HepG2 (cell line): Measurements from ENCODE around the gene CCNYL1. TPM values are rescaled to one million over a fixed set of nuclear protein-coding genes. Genes with fewer than 3 reads are reported as not detected.

Experiments
- CHCHD3 ChIP-seq: sonication (generic); formaldehyde crosslinking; IDR thresholded peaks from 2 replicates; pipeline ENCODE4 v1.8.0; 2022; ENCODE audit warnings: mild to moderate bottlenecking, missing genetic modification reagents, moderate library complexity
- CHD2 ChIP-seq: IDR thresholded peaks from 2 replicates; pipeline ENCODE4 v1.6.1; 2011; ENCODE audit warnings: low read depth, low read length, improper control_type of control experiment
- DMAP1 ChIP-seq: IDR thresholded peaks from 2 replicates; pipeline ENCODE4 v1.6.1; 2016
- EZH2 ChIP-seq: conservative IDR thresholded peaks from 2 replicates; pipeline ENCODE4 v1.6.1; 2012; ENCODE audit warnings: mild to moderate bottlenecking, low read depth, low read length, moderate library complexity
- FOXP4 ChIP-seq: sonication (generic); formaldehyde crosslinking; IDR thresholded peaks from 2 replicates; pipeline ENCODE4 v1.4.0; 2020; ENCODE audit warnings: missing genetic modification reagents
- HMGA1 ChIP-seq: sonication (generic); formaldehyde crosslinking; conservative IDR thresholded peaks from 2 replicates; pipeline ENCODE4 v1.4.0; 2020; ENCODE audit warnings: missing genetic modification reagents
- KDM3A ChIP-seq: IDR thresholded peaks from 2 replicates; pipeline ENCODE4 v1.6.1; 2018; ENCODE audit warnings: low read depth, missing compliant biosample characterization
- KDM6A ChIP-seq: IDR thresholded peaks from 2 replicates; pipeline ENCODE4 v1.6.1; 2016; ENCODE audit warnings: low read depth
- MXD4 ChIP-seq: IDR thresholded peaks from 2 replicates; pipeline ENCODE4 v1.6.1; 2016; ENCODE audit warnings: mild to moderate bottlenecking, missing biosample characterization, missing genetic modification reagents
- NFYB ChIP-seq: sonication (generic); formaldehyde crosslinking; IDR thresholded peaks from 2 replicates; pipeline ENCODE4 v1.4.0; 2020; ENCODE audit warnings: missing genetic modification reagents
- NR2F6 ChIP-seq, 2 experiments: IDR thresholded peaks; 2 replicates each; pipeline ENCODE4 v1.6.1; 2016; ENCODE audit warnings: antibody characterized with exemption in 1 of 2, mild to moderate bottlenecking in 1 of 2
- PHF20 ChIP-seq: sonication (generic); formaldehyde crosslinking; IDR thresholded peaks from 2 replicates; pipeline ENCODE4 v1.5.0; 2020; ENCODE audit warnings: mild to moderate bottlenecking, missing genetic modification reagents
- SMAD3 ChIP-seq: sonication (generic); formaldehyde crosslinking; IDR thresholded peaks from 2 replicates; pipeline ENCODE4 v1.4.0; 2020; ENCODE audit warnings: missing genetic modification reagents
- SOX13 ChIP-seq, 3 experiments: fragments of 450-650 bp in 1 of 3; sonication (generic) in 1 of 3; formaldehyde crosslinking in 1 of 3; IDR thresholded peaks in 2 of 3; conservative IDR thresholded peaks in 1 of 3; 2 replicates each; pipeline versions ENCODE4 v1.5.0 to v1.6.1; 2016 to 2020; ENCODE audit warnings: antibody characterized with exemption in 1 of 3, mild to moderate bottlenecking in 1 of 3, missing compliant biosample characterization in 1 of 3, missing genetic modification reagents in 1 of 3, moderate library complexity in 1 of 3
- ZC3H4 ChIP-seq: sonication (generic); formaldehyde crosslinking; IDR thresholded peaks from 2 replicates; pipeline ENCODE4 v1.4.0; 2020; ENCODE audit warnings: missing genetic modification reagents, borderline replicate concordance
- ZNF138 ChIP-seq: sonication (generic); formaldehyde crosslinking; IDR thresholded peaks from 2 replicates; pipeline ENCODE4 v1.5.0; 2020; ENCODE audit warnings: mild to moderate bottlenecking, low read depth, missing genetic modification reagents
- ZNF34 ChIP-seq: sonication (generic); formaldehyde crosslinking; IDR thresholded peaks from 2 replicates; pipeline ENCODE4 v1.4.0; 2020; ENCODE audit warnings: mild to moderate bottlenecking, missing genetic modification reagents, borderline replicate concordance
- ZNF362 ChIP-seq: sonication (generic); formaldehyde crosslinking; IDR thresholded peaks from 2 replicates; pipeline ENCODE4 v1.4.0; 2020; ENCODE audit warnings: missing genetic modification reagents, mild to moderate bottlenecking, borderline replicate concordance
- ZNF564 ChIP-seq: sonication (generic); formaldehyde crosslinking; IDR thresholded peaks from 2 replicates; pipeline ENCODE4 v1.8.1; 2023; ENCODE audit warnings: mild to moderate bottlenecking, missing genetic modification reagents
- ZNF580 ChIP-seq: IDR thresholded peaks from 2 replicates; pipeline ENCODE4 v1.6.1; 2016; ENCODE audit warnings: low read depth, borderline replicate concordance
- ZNF766 ChIP-seq: sonication (generic); formaldehyde crosslinking; IDR thresholded peaks from 2 replicates; pipeline ENCODE4 v1.5.0; 2020; ENCODE audit warnings: missing genetic modification reagents, borderline replicate concordance
- ZNF780A ChIP-seq: sonication (generic); formaldehyde crosslinking; IDR thresholded peaks from 2 replicates; pipeline ENCODE4 v1.8.0; 2022; ENCODE audit warnings: mild to moderate bottlenecking, missing genetic modification reagents, moderate library complexity
- ZNF879 ChIP-seq: sonication (generic); formaldehyde crosslinking; IDR thresholded peaks from 2 replicates; pipeline ENCODE4 v1.8.1; 2023; ENCODE audit warnings: missing genetic modification reagents
- polyA plus RNA-seq, 8 experiments: library from polyadenylated mRNA; depleted of rRNA in 3 of 8; stranded (reverse) in 7 of 8; unstranded in 1 of 8; fragments of >200 nt; fragmentation: Illumina TruSeq in 4 of 8; extraction: Trizol in 4 of 8; gene quantifications; 2 replicates each; pipeline versions ENCODE4 v1.2.1 to v1.2.3, GENCODE V29; 2011 to 2016; ENCODE audit warnings: low read depth in 4 of 8, missing spikeins in 1 of 8, mixed read lengths in 1 of 8; ENCODE audit not compliant: insufficient read depth in 1 of 8
- total RNA-seq, 5 experiments: library from RNA; depleted of rRNA; stranded (reverse); fragments of >200 nt; fragmentation: Illumina TruSeq; extraction: Trizol; gene quantifications; 2 replicates each; pipeline ENCODE4 v1.2.3, GENCODE V29; 2016; ENCODE audit warnings: low read depth in 1 of 5
- TF ChIP-seq, protein P1 (sequence below): sonication (generic); IDR thresholded peaks from 2 replicates; pipeline ENCODE4 v1.6.1; 2016; ENCODE audit warnings: low read depth, borderline replicate concordance
- TF ChIP-seq, protein P2 (sequence below): sonication (generic); formaldehyde crosslinking; conservative IDR thresholded peaks from 2 replicates; pipeline ENCODE4 v1.4.0; 2020; ENCODE audit warnings: missing genetic modification reagents

CCNYL1 gene
- total and polyA plus RNA-seq, 2 of the 13 experiments (the other 11 are each of a cell fraction or from before 2014, with no cell fraction given) = 12.5 to 16.2 TPM

GRCh38 chr2:207782238-207783030 is 71.0 kb downstream of the CCNYL1 start (continued):
- TF ChIP-seq ZNF580 = peak; percentile 23; the same call in 1 of the 2 replicates
- 0 out of 2 replicates have a peak, but pooled peaks have one; percentile 9 for TF ChIP-seq NFYB (CRISPR knock-in tag)
- peak; percentile 75; the same call in 1 of the 2 replicates for TF ChIP-seq FOXP4 (CRISPR knock-in tag)
- TF ChIP-seq ZNF564 (CRISPR knock-in tag) = no peak
- TF ChIP-seq ZNF879 (CRISPR knock-in tag) = no peak
- no peak for TF ChIP-seq ZNF34 (CRISPR knock-in tag)
- TF ChIP-seq KDM3A (CRISPR knock-in tag) = 0 out of 2 replicates have a peak, but pooled peaks have one; percentile 33
- TF ChIP-seq DMAP1 (CRISPR knock-in tag) = 0 out of 2 replicates have a peak, but pooled peaks have one; percentile 23
- TF ChIP-seq ZNF362 (CRISPR knock-in tag) = peak; percentile 47; the same call in 1 of the 2 replicates
- peak; percentile 73 for TF ChIP-seq KDM6A (CRISPR knock-in tag)
- no peak for TF ChIP-seq ZNF780A (CRISPR knock-in tag)
- TF ChIP-seq CHCHD3 = 0 out of 2 replicates have a peak, but pooled peaks have one; percentile 39
- TF ChIP-seq EZH2 = no peak
- TF ChIP-seq SOX13 (IDR thresholded peaks at IDR 0.05) = no peak
- peak in 1 of 2 experiments; percentile 75; a peak in 2 of 4 replicates for TF ChIP-seq SOX13 (CRISPR knock-in tag; conservative IDR thresholded peaks at IDR 0.05 in 1 of 2, IDR thresholded peaks at IDR 0.05 in 1 of 2)
- 0 out of 2 replicates have a peak, but pooled peaks have one; percentile 30 for TF ChIP-seq ZNF138 (CRISPR knock-in tag)
- TF ChIP-seq, protein P1, sequence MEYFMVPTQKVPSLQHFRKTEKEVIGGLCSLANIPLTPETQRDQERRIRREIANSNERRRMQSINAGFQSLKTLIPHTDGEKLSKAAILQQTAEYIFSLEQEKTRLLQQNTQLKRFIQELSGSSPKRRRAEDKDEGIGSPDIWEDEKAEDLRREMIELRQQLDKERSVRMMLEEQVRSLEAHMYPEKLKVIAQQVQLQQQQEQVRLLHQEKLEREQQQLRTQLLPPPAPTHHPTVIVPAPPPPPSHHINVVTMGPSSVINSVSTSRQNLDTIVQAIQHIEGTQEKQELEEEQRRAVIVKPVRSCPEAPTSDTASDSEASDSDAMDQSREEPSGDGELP = no peak
- TF ChIP-seq ZC3H4 (CRISPR knock-in tag) = no peak
- no peak for TF ChIP-seq CHD2
- TF ChIP-seq ZNF766 = no peak
- TF ChIP-seq SMAD3 = no peak
- TF ChIP-seq HMGA1 (CRISPR knock-in tag) = no peak
- TF ChIP-seq, protein P2, sequence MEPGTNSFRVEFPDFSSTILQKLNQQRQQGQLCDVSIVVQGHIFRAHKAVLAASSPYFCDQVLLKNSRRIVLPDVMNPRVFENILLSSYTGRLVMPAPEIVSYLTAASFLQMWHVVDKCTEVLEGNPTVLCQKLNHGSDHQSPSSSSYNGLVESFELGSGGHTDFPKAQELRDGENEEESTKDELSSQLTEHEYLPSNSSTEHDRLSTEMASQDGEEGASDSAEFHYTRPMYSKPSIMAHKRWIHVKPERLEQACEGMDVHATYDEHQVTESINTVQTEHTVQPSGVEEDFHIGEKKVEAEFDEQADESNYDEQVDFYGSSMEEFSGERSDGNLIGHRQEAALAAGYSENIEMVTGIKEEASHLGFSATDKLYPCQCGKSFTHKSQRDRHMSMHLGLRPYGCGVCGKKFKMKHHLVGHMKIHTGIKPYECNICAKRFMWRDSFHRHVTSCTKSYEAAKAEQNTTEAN (CRISPR knock-in tag) = no peak; the same call in 1 of the 2 replicates
- TF ChIP-seq MXD4 (CRISPR knock-in tag) = no peak
- TF ChIP-seq NR2F6 (IDR thresholded peaks at IDR 0.05) = peak; percentile 58
- peak; percentile 80 for TF ChIP-seq NR2F6 (CRISPR knock-in tag; IDR thresholded peaks at IDR 0.05)
- TF ChIP-seq PHF20 (CRISPR knock-in tag) = no peak
